HG02763 (cell line): ENCODE results near the gene GABRG3.

ENCODE experiments used
- ATAC-seq: cut with Tn5 transposase; IDR thresholded peaks from one replicate; pipeline ENCODE4 v1.9.1; 2021; ENCODE audit warnings: mild to moderate bottlenecking, moderate library complexity; ENCODE audit not compliant: unreplicated experiment

GABRG3 gene

GRCh38 chr15:27396521-27396920 is 425.5 kb downstream of the GABRG3 start:
- no peak for ATAC-seq

- no peak for ATAC-seq
Measured at GRCh38 chr15:27396996-27397395, 426.0 kb downstream of the GABRG3 start.

GRCh38 chr15:27398631-27399161 is 427.7 kb downstream of the GABRG3 start:
- no peak for ATAC-seq

GRCh38 chr15:27399241-27399640 is 428.3 kb downstream of the GABRG3 start:
- ATAC-seq, result no peak

GRCh38 chr15:27401471-27401870 is 430.5 kb downstream of the GABRG3 start:
- no peak for ATAC-seq

GRCh38 chr15:27408428-27408827 is 437.4 kb downstream of the GABRG3 start:
- ATAC-seq, result no peak

GRCh38 chr15:27410996-27411605 is 440.1 kb downstream of the GABRG3 start:
- ATAC-seq, result no peak

- ATAC-seq, result no peak
Measured at GRCh38 chr15:27412415-27412814, 441.4 kb downstream of the GABRG3 start.

- no peak for ATAC-seq
Measured at GRCh38 chr15:27414168-27414870, 443.3 kb downstream of the GABRG3 start.

- no peak for ATAC-seq
Measured at GRCh38 chr15:27418726-27419125, 447.7 kb downstream of the GABRG3 start.

GRCh38 chr15:27422997-27423396 is 452.0 kb downstream of the GABRG3 start:
- ATAC-seq, result no peak

- no peak for ATAC-seq
Measured at GRCh38 chr15:27426805-27427204, 455.8 kb downstream of the GABRG3 start.

- no peak for ATAC-seq
Measured at GRCh38 chr15:27427276-27427675, 456.3 kb downstream of the GABRG3 start.

- ATAC-seq, result no peak
Measured at GRCh38 chr15:27428151-27428550, 457.2 kb downstream of the GABRG3 start.

- ATAC-seq, result no peak
Measured at GRCh38 chr15:27429577-27429976, 458.6 kb downstream of the GABRG3 start.

GRCh38 chr15:27433604-27434003 is 462.6 kb downstream of the GABRG3 start:
- no peak for ATAC-seq

GRCh38 chr15:27438403-27439375 is 467.7 kb downstream of the GABRG3 start:
- ATAC-seq, result no peak

- no peak for ATAC-seq
Measured at GRCh38 chr15:27441120-27441519, 470.1 kb downstream of the GABRG3 start.

GRCh38 chr15:27448234-27448633 is 477.3 kb downstream of the GABRG3 start:
- no peak for ATAC-seq

- no peak for ATAC-seq
Measured at GRCh38 chr15:27448986-27449385, 478.0 kb downstream of the GABRG3 start.

GRCh38 chr15:27449941-27450340 is 479.0 kb downstream of the GABRG3 start:
- ATAC-seq, result no peak
